ENCODE data around the gene WFDC1.
A peak's percentile ranks its signal among the peaks of the same experiment; 100 is the strongest.

The WFDC1 gene

DNA sequence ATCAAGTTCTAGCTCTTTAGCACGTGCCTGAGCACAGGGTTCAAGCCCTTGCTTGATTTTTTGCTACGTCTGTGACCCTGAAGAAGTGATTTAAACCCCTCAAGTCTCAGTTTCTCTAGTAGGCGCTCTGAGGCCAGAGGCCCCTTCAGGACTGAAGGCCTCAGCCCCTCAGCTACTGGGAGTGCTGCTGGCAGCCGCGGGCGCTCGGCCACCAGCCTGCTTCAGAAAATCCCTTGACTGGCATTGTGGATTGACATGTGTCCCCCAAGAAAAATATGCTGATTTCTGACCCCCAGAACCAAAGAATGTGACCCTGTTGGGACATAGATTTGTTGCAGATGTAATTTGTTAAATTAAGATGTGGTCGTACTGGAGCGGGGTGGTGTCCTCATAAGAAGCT is 20.2 kb upstream of the WFDC1 start:
- H3K4me3 ChIP-seq (ENCODE audit: low read depth, low read length), result no peak overlapping the region
- TF ChIP-seq, protein P1, sequence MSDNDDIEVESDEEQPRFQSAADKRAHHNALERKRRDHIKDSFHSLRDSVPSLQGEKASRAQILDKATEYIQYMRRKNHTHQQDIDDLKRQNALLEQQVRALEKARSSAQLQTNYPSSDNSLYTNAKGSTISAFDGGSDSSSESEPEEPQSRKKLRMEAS (IDR thresholded peaks at IDR 0.05; ENCODE audit: low read depth, low read length), result no peak
- TF ChIP-seq MYC (IDR thresholded peaks at IDR 0.05; ENCODE audit: low read depth, low read length) (no peak), POLR2A (IDR thresholded peaks at IDR 0.05; ENCODE audit: extremely low read depth, insufficient read length) (no peak)
- TF ChIP-seq, protein P2, sequence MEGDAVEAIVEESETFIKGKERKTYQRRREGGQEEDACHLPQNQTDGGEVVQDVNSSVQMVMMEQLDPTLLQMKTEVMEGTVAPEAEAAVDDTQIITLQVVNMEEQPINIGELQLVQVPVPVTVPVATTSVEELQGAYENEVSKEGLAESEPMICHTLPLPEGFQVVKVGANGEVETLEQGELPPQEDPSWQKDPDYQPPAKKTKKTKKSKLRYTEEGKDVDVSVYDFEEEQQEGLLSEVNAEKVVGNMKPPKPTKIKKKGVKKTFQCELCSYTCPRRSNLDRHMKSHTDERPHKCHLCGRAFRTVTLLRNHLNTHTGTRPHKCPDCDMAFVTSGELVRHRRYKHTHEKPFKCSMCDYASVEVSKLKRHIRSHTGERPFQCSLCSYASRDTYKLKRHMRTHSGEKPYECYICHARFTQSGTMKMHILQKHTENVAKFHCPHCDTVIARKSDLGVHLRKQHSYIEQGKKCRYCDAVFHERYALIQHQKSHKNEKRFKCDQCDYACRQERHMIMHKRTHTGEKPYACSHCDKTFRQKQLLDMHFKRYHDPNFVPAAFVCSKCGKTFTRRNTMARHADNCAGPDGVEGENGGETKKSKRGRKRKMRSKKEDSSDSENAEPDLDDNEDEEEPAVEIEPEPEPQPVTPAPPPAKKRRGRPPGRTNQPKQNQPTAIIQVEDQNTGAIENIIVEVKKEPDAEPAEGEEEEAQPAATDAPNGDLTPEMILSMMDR (IDR thresholded peaks at IDR 0.05; ENCODE audit: low read depth, low read length), result no peak
- no peak for DNase-seq (ENCODE audit: low read depth)

DNA sequence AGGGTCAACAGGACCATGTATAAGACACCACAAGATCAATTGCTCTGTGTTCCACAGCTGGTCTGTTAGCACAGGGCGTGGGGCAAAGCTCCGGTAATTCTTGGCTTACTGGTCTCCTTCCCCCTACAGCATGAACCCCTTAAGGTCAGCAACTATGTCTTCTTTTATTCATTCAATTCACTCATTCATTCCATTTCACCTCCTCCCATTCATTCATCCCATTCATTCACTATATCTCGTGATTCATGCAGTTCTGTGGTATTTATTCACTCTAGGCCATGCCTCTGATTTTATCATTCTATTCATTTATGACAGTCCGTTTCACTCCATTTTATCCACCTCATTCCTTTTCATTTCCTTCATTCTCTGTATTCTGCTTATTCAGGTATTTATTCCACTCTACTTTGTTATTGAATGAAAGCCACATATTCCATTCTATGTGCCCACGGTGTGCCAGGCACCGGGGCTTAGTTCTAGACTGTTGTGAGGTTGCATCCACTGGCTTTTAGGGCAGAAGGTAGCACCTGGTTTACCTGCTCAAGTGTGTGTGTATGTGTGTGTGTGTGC is 19.0 kb upstream of the WFDC1 start:
- no peak overlapping the region for H3K4me3 ChIP-seq (ENCODE audit: low read depth, low read length)
- TF ChIP-seq, protein P1 (IDR thresholded peaks at IDR 0.05; ENCODE audit: low read depth, low read length), result no peak
- TF ChIP-seq POLR2A (IDR thresholded peaks at IDR 0.05; ENCODE audit: extremely low read depth, insufficient read length), result no peak
- no peak for TF ChIP-seq MYC (IDR thresholded peaks at IDR 0.05; ENCODE audit: low read depth, low read length)
- TF ChIP-seq, protein P2 (IDR thresholded peaks at IDR 0.05; ENCODE audit: low read depth, low read length), result no peak
- no peak for DNase-seq (ENCODE audit: low read depth)

DNA sequence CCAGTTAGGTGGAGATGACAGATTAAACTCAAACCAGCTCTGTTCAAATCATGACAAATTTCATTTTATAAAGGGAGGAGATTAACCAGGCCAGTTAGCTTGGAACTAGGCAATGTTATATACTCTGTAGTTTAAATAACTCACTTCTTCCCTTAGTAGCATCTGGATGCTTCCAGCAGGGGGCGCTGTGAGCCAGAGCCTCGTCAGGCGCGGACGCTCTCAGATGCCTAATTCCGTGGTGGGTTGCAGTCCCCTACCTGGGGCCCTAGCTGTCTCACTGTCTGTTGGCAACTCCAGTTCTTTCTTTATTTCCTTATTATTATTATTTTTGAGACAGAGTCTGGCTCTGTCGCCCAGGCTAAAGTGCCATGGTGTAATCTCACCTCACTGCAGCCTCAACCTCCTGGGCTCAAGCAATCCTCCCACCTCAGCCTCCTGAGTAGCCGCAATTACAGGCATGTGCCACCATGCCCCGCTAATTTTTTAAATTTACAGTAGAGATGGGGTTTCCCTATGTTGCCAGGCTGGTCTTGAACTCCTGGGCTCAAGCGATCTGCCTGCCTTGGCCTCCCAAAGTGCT is 17.3 kb upstream of the WFDC1 start:
- no peak overlapping the region for H3K4me3 ChIP-seq (ENCODE audit: low read depth, low read length)
- DNase-seq (ENCODE audit: low read depth), result peak; percentile 74
- TF ChIP-seq, protein P1 (IDR thresholded peaks at IDR 0.05; ENCODE audit: low read depth, low read length), result no peak
- TF ChIP-seq, protein P2 (IDR thresholded peaks at IDR 0.05; ENCODE audit: low read depth, low read length), result peak; percentile 88

DNA sequence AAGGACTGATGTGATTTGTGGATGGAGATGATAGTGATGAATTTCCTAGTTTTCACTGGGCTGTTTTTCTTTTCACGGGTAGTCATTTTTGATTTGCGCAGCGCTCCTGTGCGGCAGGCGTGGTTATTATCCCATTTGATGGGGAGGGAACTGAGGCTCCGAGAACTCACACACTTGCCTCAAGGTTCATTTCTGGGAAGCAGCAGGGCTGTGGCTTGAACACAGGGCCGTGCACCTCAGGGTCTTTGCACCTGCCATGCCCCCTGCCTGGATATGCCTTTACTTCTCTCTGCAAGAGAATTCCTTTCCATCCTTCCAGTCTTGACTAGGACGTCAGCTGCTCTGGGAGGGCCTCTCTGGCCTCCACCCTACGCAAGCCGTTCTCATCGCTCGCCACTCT is 16.3 kb upstream of the WFDC1 start:
- DNase-seq (ENCODE audit: low read depth), result no peak
- TF ChIP-seq, protein P2 (IDR thresholded peaks at IDR 0.05; ENCODE audit: low read depth, low read length), result no peak
- TF ChIP-seq, protein P1 (IDR thresholded peaks at IDR 0.05; ENCODE audit: low read depth, low read length), result no peak
- TF ChIP-seq MYC (IDR thresholded peaks at IDR 0.05; ENCODE audit: low read depth, low read length), result no peak

DNA sequence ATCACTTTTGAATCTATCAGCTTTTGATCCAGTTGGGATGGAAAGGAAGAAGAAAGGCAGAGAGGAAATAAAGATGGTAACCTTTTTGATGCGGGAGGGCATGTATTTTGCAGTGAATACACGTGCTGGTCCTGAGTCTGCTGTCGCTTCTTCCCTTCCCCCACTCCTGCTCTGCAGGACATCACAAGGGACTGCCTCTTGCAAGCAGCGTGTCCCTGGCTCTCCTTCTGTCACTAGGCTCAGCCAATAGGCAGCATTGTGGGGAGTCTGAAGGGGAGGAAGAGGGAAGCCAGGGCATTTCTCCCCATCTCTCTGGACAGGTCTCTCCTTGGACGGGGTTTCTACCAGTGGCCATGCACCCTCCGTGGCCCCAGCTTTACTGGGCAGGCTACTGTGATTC is 15.7 kb upstream of the WFDC1 start:
- no peak overlapping the region for H3K4me3 ChIP-seq (ENCODE audit: low read depth, low read length)
- DNase-seq (ENCODE audit: low read depth), result no peak

More for the DNA sequence above, 16.3 kb upstream of the WFDC1 start:
- H3K4me3 ChIP-seq (ENCODE audit: low read depth, low read length), result no peak overlapping the region

More for the DNA sequence above, 15.7 kb upstream of the WFDC1 start:
- TF ChIP-seq, protein P2 (IDR thresholded peaks at IDR 0.05; ENCODE audit: low read depth, low read length), result no peak
- no peak for TF ChIP-seq MYC (IDR thresholded peaks at IDR 0.05; ENCODE audit: low read depth, low read length)
- TF ChIP-seq, protein P1 (IDR thresholded peaks at IDR 0.05; ENCODE audit: low read depth, low read length), result no peak
- no peak for TF ChIP-seq POLR2A (IDR thresholded peaks at IDR 0.05; ENCODE audit: extremely low read depth, insufficient read length)

Measured in NB4 (cell line).